ENCODE data around the gene TRIM54. TPM values are rescaled to one million over a fixed set of nuclear protein-coding genes. Genes with fewer than 3 reads are reported as not detected.

TRIM54 gene
- total RNA-seq, 6 experiments from 2014 or later, result 0.14 to 0.25 TPM; not detected in 4

GRCh38 chr2:27242614-27242951 is 39.6 kb upstream of the TRIM54 start:
- DNase-seq (no peak), ATAC-seq (no peak)
- Histone ChIP-seq H3K9me3 (no peaks in the 10 kb centered on the region), H3K4me1 (no peaks in the 10 kb centered on the region), H3K27ac (no peak overlapping the region), H3K4me3 (no peak overlapping the region), H3K27me3 (no peaks in the 10 kb centered on the region), H3K36me3 (peaks cover 0 to 65% (median 30%) of the 10 kb centered on the region in 4 donors)
- no CpG with 5 or more reads among the region's 16 CpGs for WGBS (ENCODE audit: insufficient coverage, low coverage, low lambda C conversion rate, missing lambda C conversion rate)
- no peak for TF ChIP-seq POLR2A (IDR thresholded peaks at IDR 0.05)
- TF ChIP-seq CTCF (IDR thresholded peaks at IDR 0.05), result no peak
- intact Hi-C loops (cut with DNase I), result no loop called here

- intact Hi-C loops (cut with DNase I), result no loop called here
- DNase-seq (no peak), ATAC-seq (no peak)
- peaks cover 0 to 55% (median 22%) of the 10 kb centered on the region in 4 donors for H3K36me3 ChIP-seq
- H3K4me1 ChIP-seq, result no peaks in the 10 kb centered on the region
- WGBS (ENCODE audit: insufficient coverage, low coverage, low lambda C conversion rate, missing lambda C conversion rate), result 92% methylated on average over 6 of the region's 19 CpGs
- TF ChIP-seq POLR2A (IDR thresholded peaks at IDR 0.05), result no peak
- TF ChIP-seq CTCF (IDR thresholded peaks at IDR 0.05), result no peak
- H3K27me3 ChIP-seq, result no peaks in the 10 kb centered on the region
- H3K9me3 ChIP-seq, result no peaks in the 10 kb centered on the region
- H3K4me3 ChIP-seq, result no peak overlapping the region
- no peak overlapping the region for H3K27ac ChIP-seq
These were observed 38.7 kb upstream of the TRIM54 start for GRCh38 chr2:27243391-27244130.

- Histone ChIP-seq H3K9me3 (no peaks in the 10 kb centered on the region), H3K27ac (no peak overlapping the region), H3K4me3 (no peak overlapping the region), H3K4me1 (no peaks in the 10 kb centered on the region), H3K27me3 (no peaks in the 10 kb centered on the region), H3K36me3 (peaks cover 0 to 40% (median 14%) of the 10 kb centered on the region in 4 donors)
- intact Hi-C loops (cut with DNase I), result no loop called here
- ATAC-seq (no peak), DNase-seq (no peak)
- TF ChIP-seq CTCF (IDR thresholded peaks at IDR 0.05) (no peak), POLR2A (IDR thresholded peaks at IDR 0.05) (no peak)
- WGBS (ENCODE audit: insufficient coverage, low coverage, low lambda C conversion rate, missing lambda C conversion rate), result 79% methylated on average over 10 of the region's 10 CpGs
These were observed 37.1 kb upstream of the TRIM54 start for GRCh38 chr2:27245116-27245515.

GRCh38 chr2:27245626-27246025 is 36.6 kb upstream of the TRIM54 start:
- ATAC-seq, result no peak
- Histone ChIP-seq H3K27me3 (no peaks in the 10 kb centered on the region), H3K4me1 (no peaks in the 10 kb centered on the region), H3K36me3 (peaks cover 0 to 34% (median 14%) of the 10 kb centered on the region in 4 donors), H3K4me3 (no peak overlapping the region), H3K9me3 (no peaks in the 10 kb centered on the region), H3K27ac (no peak overlapping the region)
- intact Hi-C loops (cut with DNase I), result no loop called here
- WGBS (ENCODE audit: insufficient coverage, low coverage, low lambda C conversion rate, missing lambda C conversion rate), result 64% methylated on average over 4 of the region's 4 CpGs
- no peak for DNase-seq
- TF ChIP-seq POLR2A (IDR thresholded peaks at IDR 0.05), result no peak

- 58% methylated on average over 4 of the region's 4 CpGs for WGBS (ENCODE audit: insufficient coverage, low coverage, low lambda C conversion rate, missing lambda C conversion rate)
- Histone ChIP-seq H3K4me1 (no peaks in the 10 kb centered on the region), H3K4me3 (no peak overlapping the region), H3K27me3 (no peaks in the 10 kb centered on the region), H3K36me3 (peaks cover 0 to 12% (median 4%) of the 10 kb centered on the region in 4 donors), H3K27ac (no peak overlapping the region), H3K9me3 (no peaks in the 10 kb centered on the region)
- TF ChIP-seq POLR2A (IDR thresholded peaks at IDR 0.05), result no peak
- TF ChIP-seq CTCF (IDR thresholded peaks at IDR 0.05), result no peak
- intact Hi-C loops (cut with DNase I), result no loop called here
- no peak for DNase-seq
- ATAC-seq, result no peak
These were observed 34.3 kb upstream of the TRIM54 start for GRCh38 chr2:27247893-27248292.

Measured in right lobe of liver (tissue), 6 donors.